GM23248 (cell line): Measurements from ENCODE around the gene PTPRD.

ENCODE experiments used
- EZH2 ChIP-seq: fragments of 200-600 bp; sonication (generic); IDR thresholded peaks from 2 replicates; pipeline ENCODE4 v1.6.1; 2018; ENCODE audit warnings: antibody characterized with exemption, mild to moderate bottlenecking; ENCODE audit not compliant: insufficient read depth, poor library complexity, severe bottlenecking
- EZH2phosphoT487 ChIP-seq: fragments of 200-600 bp; sonication (generic); IDR thresholded peaks from 2 replicates; pipeline ENCODE4 v1.6.1; 2018; ENCODE audit warnings: antibody characterized with exemption, moderate library complexity, mild to moderate bottlenecking, low read depth; ENCODE audit not compliant: insufficient read depth

- no peak for TF ChIP-seq EZH2phosphoT487
- no peak for TF ChIP-seq EZH2
Measured at GRCh38 chr9:10254338-10254737, 358.5 kb downstream of the PTPRD start.
